Activated CD4-positive, alpha-beta T cell treated with anti-CD3 and anti-CD28 coated beads, Interleukin-2, Interleukin-4, amounts not matched to agents 100 ng/mL and 50 ng/mL, durations not matched to agents 16 hours and 8 hours (primary cell): ENCODE data around the gene SEC61G.

ENCODE experiments used
- DNase-seq: peaks from one replicate; pipeline ENCODE4 v3.0.0-alpha.2; 2020; ENCODE audit warnings: low spot score

Gene SEC61G

DNA sequence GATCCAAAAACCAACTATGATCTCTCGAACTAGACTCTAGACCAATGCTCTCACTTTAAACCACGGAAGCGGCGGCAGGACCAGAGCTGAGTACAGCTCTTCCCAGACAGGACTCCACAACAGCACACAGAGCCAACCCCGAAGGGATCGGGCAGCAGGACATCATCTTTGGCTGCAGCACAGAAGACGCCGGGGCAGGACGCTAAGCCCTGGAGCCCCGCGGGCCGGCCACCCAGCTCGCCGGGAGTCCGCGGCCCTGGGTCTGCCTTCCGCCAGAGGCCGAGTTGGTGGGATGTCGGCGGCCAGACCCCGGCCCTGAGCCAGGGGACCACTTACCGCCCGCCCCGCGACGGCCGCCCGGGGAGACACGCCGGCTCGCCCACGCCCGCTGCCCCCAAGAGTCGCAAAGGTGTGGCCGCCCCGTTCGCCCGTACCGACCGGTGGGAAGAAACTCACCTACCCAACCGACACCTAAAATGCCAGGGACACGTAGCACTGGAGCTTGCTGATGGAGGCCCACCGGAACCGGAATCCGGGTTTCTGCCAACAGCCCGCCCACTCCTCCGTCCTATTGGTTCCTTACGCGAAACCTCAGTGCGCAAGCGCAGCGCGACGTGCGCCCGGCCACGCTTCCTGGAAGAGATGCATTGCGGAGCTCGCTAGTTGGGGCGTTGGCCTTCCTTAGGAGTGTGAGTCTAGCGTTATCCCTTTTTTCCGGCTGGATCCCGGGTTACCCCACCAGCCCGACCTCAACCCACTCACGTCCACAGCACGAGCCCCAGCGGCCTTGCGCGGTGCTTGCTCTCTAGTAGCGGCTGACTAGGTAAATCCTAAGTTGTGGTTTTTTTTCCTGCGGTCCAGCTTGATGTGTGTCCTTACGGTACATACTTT lies at the start of gene SEC61G:
Gene SEC61G, minus strand, starts transcription at position 510 of the 891 bp plus-strand sequence. CDS start 1,623 bp downstream, outside the sequence.
- peak; percentile 97 for DNase-seq

DNA sequence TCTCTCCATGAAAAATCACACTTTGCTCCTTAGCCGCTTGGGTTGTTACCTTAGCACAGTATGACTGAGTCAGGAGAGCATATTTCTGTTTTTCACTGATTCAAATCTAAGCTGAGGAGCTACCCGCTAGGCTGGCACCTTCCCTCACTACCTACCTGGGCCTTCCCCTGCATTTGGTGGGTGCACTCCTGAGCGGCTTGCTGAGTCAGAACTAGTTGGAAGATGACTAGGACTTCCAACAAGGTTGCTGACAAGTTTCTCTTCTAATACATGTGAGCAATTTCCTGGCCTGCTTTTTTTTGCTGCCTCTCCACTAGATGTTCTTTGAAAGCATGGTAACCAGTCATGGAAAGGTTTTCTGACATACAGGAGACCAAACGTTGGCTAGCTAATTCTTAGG lies 43.8 kb upstream of the SEC61G start:
- DNase-seq: peak; percentile 76

DNA sequence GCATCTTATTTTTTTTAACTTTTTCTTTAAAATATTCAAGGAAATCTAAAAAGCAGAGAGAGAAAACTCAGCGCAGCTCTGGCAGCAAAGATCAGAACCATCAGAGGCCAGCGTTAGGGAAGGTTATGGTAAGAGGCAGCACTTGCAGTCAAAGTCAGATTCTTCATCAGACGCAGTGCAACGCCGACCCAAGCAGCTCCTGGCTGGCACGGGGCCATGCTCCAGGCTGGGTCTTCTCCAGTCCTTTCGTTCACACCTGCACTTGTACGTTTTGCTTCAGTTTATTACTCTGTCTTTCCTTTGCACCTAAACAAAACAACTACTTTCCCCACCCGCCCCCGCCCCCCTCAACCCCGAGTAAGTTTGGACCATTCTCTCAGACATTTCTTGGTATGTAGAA lies 43.1 kb upstream of the SEC61G start:
- DNase-seq: no peak

DNA sequence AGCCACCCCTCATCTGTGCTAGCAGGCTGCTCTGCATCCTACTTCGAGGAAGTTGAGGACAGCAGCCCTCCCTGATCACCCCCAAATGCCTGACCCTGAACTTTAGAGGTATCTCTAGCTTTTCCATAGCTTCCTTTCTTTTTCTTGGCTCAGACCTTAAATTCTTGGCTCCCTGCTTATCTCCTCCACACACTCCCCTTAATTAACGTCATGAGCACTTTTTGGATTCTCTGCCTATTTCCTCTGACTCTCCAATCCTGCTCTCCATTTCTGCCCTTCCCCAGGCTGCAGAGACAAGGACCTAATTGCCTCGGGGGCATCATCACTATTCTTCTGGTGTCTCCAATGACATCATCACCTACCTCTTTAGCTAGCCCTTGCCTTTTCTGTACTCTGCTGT lies 40.8 kb upstream of the SEC61G start:
- no peak for DNase-seq

DNA sequence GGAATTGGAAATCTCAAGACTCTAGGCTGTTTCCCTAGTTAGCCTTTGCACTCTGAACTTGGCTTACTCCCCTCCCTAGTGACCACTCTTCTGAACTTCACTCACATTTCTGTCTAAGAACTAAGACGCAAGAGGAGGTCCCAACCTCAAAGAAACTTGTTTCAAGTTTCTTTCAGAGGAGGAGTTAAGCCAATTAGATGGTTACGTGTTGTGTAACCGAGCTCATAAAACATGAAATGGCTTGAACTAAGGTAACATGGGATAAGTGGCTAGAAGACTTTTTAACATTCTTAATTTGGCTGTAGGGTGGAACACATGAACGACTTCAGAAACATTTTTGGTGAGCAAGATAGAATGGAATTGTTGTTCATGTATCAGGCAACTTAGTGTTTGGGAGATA lies 39.5 kb upstream of the SEC61G start:
- DNase-seq: no peak

DNA sequence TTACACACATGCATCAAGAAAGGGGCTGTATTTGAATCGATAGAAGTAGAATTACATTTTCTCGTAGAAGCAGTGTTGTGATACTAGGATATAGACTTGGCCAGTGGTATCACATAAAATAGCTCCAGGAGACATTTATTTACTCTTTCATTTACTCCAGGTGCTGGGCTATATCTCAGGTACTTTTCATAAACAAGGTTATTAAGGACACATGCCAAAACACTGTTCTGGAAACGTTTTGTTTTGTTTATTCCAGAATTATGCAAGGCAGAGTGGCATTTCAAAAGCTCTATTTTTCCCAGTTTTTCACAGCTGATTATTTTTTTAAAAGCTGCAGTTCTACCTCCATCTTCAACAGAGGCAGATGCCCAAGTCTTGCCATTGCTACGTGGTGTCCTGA lies 37.8 kb upstream of the SEC61G start:
- DNase-seq: no peak

DNA sequence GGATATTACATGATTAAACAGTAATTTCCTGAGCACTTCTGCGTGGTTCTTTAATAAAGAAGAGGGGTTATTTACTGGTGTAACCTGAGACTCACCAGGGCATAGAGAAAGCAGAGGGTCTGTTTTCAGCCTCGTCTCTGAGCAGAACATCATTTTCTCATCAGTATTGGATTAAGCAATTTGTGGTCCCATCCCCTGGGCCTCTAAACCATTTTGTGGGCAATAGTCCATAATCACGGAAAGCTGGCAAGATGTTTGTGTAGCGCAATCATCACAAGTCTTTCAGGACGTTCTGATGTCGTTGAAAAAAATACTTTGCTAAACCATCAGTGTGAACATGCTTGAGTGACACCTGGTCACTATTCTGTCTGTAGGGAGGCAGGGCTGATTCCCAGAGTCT lies 37.1 kb upstream of the SEC61G start:
- no peak for DNase-seq

DNA sequence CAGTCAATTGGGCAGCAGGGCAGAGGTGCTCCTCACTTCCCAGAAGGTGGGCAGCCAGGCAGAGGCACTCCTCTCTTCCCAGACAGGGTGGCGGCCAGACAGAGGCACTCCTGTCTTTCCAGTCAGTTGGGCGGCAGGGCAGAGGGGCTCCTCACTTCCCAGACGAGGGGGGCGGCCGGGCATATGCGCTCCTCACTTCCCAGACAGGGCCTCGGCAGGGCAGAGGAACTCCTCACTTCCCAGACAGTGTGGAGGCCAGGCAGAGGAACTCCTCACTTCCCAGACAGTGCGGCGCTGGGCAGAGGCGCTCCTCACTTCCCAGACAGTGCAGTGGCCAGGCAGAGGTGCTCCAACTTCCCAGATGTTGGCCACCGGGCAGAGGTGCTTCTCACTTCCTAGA lies 33.4 kb upstream of the SEC61G start:
- no peak for DNase-seq

DNA sequence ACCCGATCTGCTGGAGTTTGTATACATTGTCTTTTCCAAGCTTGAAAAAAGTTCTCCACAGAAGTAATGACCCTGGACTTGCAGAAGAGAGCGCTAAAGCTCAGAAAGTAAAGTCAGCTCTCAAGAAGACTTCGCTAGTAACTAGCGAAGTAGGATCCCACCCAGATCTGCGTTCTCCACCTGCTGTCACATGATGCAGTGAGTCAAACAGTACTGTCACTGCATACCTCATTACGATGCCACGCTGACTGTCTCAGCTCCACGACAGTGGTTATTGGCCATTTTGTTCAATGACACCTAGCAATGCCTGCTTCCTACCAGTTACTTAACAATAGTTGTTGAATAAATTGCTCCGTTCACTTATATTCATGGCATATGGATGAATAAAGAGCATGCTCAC lies 29.7 kb upstream of the SEC61G start:
- peak; percentile 55 for DNase-seq

DNA sequence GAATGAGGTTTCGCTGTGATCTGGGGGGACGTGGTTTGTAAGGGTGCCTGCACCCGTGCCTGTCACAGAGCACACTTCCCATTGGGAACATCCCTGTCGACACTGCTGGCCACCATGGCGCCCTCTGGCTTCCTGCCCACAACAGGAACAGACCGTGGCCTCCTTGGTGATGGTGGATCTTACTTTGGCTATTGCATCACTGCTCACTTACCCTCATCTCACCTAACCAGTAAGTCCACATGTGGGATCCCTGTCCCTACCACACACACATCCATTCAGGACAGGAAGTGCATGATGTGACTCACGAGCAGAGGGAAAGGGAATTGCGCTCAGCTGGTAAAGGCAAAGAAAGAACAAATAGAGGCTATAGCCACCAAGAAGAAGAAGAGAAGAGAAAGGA lies 26.2 kb upstream of the SEC61G start:
- DNase-seq: no peak

DNA sequence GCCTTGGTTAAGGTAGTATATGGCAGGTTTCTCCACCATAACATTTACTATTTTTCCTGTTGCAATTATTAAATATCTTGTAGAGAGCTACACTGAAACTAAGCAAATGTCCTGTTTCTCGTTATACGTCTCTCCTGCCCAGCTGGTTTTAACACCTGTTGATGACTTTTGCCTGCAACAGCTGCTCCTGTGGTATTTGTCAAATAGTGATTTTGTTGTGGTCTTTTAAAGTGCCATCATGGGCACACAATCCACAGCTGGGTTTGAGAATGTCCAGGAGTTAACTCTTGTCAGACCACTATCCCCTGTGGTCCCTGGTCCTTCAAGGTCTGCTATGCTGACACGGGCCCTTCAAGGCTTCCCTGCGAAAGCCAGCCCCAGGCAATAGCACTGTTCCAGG lies 24.9 kb upstream of the SEC61G start:
- DNase-seq: no peak

DNA sequence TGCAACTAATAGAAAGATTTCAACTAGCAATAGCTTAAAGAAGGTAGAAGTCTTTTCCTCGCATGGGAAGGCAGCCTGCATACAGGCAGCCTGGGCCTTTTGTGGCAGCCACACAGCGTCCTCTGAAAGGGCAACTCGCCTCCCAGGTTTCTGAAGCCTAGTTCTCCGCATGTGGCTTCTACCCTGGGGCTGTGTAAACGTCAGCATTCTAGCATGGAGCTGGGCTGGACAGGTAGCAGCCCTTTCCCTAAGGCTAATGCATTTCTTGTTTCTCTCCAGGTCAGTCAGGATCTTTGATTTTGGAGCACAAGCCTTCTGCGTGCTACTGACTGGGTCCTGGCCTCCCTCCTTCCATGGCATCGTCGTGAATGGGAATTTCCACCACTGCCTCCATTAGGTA lies 23.8 kb upstream of the SEC61G start:
- DNase-seq: no peak

DNA sequence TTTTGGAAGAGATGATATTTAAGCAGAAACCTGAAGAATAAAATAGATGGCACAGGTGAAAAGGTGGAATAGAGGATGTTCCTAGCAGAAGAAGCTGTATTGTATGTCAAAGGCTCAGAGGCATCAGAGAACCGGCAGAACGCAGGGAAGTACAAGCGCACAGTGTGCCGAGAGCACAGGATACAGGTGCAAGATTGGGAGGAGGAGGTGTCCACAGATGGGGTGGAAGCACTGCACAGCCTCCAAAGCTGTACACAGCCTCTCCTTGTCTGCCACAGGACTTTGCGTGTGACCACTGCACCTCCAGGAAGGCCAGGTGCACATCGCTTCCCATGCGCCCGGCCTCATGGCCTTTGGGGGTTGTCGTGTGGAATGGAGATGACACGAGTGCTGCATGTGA lies 23.3 kb upstream of the SEC61G start:
- no peak for DNase-seq

DNA sequence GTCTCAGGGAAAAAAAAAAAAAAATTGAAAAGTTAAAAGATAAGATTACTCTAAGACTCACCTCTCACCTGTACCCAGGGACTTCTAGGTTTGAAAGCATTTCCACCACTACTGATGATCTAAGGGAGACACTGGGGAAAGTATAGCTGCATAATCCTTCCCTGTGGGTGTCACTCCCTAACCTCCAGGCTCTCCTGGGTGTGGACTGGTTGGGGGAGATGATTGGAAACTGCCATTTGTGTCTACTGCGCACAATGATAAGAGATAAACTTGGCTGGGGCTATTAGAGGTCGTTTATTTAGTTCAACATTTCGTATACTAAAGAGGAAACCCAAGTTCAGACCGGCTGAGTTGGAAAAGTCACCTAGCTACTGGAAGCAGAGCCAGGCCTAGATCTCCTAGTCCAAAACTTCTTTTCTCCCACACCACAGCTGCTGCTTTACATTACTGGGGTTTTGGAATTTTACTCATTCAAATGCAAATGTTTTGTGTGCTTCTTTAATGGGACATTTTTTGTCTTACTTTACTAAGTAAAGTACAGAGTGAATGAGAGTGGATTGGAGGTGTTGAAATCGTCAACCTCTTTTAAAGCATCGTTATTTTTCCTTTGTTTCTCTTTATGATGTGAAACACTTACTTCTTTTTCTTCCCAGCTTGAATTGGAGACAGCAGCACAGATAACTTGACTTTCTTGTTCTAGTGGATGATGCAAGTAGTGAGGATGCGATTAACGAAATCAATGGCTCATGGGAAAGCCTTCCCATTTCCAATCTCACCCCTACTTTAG lies 22.3 kb upstream of the SEC61G start:
- DNase-seq: no peak

DNA sequence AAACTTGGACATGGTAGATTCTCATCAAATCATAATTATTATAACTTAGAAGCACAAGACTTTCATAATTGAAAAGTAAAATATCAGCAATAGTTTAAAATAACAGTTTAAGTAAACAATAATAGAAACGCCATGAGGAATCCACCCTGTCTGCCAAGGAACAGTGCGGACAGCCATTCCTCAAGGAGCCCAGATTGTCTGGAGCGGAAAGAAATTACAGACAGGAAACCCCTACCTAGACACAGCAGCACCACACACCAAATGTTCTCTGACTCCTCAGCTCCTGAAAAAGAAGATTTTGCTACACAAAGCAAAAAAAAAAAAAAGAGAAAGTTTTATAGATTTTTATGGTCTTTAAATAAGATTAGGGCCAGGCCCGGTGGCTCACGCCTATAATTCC lies 21.5 kb upstream of the SEC61G start:
- no peak for DNase-seq

DNA sequence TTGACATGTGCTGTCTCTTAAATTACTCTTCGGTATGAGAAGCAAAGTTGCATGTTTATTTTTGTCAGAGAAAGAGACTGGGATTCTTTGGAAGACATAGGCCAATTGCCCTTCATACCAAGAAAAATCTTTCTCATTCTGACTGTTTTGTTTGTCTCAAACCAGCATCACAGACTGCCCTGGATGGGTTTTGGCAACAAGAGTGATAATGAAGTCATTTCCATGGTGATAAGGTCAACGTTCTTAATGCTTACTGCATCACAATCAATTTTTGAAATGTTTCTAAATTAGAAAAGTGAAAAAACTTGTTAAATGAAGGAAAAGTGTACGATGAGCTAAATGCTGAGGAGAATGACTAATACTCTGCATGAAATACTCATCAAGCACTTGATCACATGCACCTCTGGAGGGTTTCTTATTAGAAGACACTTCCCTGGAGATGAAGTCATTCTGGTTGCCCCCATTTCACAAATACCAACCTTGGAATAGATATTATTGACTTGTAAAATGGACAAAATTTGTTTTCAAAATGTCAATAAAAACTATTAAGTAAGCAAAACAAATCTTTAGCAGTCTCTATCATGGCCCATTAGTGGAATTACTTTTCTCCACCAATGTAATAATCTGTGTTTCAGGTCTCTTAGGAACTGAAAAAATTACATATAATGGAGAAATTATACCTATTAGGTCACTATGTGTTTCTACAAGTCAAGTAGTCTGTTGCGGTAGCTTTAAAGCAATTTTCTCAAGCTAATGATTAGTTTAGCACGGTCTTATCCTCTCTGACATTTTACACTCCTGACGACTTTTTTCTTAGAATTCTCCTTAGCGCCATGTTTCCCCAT lies 19.9 kb upstream of the SEC61G start:
- DNase-seq: peak; percentile 3

DNA sequence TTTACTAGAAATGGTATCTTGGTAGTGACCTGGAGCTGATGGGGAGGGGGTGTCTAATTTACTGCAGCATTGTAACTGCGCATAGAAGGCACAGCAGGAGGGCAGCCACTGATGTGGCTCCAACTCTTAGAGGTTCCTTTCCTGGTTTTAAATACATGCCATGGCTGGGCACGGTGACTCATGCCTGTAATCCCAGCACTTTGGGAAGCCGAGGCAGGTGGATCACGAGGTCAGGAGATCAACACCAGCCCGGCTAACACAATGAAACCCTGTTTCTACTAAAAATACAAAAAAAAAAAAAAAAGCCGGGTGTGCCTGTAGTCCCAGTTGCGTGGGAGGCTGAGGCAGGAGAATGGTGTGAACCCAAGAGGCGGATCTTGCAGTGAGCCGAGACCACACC lies 19.2 kb upstream of the SEC61G start:
- DNase-seq: no peak

DNA sequence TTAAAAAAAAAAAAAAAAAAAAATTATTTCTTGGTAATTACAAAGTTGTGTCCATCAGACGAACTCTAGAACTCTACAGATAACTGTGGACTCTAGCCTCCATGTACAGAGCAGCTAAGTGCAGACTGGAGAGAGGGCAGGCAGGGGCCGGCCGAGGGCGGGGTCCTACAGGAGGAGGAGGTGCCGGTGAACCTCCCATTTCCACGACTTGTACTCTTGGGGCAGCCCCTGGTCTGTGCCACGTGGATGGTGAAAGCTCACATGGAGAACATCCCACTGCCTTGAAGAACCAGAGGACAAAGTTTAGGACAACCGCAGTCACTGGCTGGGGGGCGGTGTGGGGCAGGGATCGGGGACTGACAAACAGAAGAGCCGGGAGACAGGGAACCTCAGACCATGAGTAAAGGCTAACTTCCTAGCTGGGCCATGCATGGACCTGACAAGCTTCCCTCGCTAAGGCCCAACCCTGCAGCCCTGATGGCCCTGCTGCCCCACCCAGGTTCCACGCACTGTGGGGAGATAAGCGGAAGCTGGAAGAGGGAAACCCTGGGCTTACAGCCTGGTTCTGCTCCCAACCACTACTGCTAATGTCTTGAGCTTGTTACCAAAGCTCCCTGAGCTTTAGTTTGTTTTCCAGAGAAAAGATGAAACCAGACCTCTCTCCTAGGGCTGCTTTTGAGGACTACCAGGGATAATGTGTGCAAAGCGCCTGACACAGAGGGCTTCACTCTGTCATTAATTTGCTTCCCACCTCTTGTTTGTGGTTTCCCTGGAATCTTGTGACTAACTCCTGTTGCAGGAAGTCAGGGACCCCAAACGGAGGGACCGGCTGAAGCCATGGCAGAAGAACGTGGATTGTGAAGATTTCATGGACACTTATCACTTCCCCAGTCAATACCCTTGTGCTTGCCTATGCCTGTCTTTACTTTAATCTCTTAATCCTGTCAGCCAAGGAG lies 16.1 kb upstream of the SEC61G start:
- no peak for DNase-seq

DNA sequence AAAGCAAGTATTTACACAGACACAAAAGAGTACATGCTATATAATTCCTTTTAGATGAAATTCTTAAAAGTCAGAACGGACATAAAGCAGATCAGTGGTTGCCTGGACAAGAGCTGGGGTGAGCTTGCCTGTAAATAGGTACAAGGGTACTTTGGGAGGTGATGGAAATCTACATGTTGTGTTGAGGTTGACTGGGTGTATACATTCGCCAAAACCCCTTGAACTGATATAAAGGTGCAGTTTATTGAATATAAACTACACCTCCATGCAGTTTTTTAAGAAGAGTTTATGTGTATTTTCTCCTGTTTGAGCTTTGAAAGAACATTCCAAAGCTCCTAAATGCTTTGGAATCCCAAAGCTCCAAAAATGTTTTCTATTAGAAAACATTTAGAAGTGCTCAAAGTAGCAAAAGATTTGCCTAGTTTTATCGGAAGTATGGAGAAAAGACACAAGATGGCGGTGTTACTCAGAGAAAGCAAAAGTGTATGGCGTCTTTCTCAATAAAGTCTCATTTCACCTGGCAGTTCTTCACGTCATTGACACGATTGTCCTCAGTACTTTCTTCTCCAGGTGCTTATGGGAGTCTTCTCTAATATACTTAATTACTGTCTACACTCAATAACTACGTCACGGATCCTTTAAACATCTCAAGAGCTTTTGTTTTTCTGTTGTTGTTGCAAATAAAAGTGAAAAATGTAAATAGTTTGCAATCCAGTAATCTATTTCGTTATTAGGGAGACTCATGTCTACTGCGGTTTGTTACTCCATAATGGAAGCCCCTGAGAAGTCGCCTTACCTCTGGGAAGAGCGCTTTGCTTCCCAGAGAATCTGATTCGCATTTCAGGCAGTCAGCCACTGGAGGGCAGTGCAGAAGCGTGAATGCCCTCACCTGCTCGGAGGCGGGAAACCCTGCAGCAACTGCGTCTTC lies 14.7 kb upstream of the SEC61G start:
- DNase-seq: peak; percentile 61

DNA sequence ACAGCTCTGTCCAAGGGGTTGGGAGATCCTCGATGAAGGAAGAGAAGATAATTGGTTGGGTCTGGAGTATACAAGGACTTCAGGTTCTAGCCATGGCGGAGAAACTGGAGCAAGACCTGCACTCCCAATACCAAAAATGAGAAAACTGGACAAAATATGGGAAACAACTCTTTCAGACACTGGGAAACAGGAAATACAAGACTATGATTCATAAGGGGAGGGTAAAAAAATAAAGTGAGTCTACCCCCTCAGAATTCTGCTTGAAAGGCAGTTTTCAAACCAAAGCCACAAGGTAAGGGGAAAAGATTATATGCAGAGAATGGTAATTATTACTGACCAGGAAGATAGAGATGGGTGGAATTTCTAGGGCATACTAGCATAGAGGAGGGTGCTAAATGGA lies 10.2 kb upstream of the SEC61G start:
- DNase-seq: no peak
